WTC11 (cell line): ENCODE results near the gene AKAP13. TPM values are rescaled to one million over a fixed set of nuclear protein-coding genes. Genes with fewer than 3 reads are reported as not detected.

ENCODE experiments used
- ATAC-seq: fragments of 200-7000 bp; cut with Tn5 transposase; 2 replicates; pipeline ENCODE4 v1.10.0; 2021; ENCODE audit warnings: mild to moderate bottlenecking, moderate library complexity
- CTCF ChIA-PET: fragments of 300-600 bp; sonication (Branson Sonifier 250); formaldehyde crosslinking; loops from one replicate; lab custom pipeline; 2021; ENCODE audit warnings: antibody characterized with exemption; lab: Charles Lee
- POLR2A ChIA-PET: fragments of 350-600 bp; sonication (Branson Sonifier 250); formaldehyde crosslinking; loops from one replicate; lab custom pipeline; 2021; ENCODE audit warnings: antibody characterized with exemption; lab: Charles Lee
- DNase-seq: peaks from one replicate; pipeline ENCODE4 v3.0.0; 2021; ENCODE audit warnings: low spot score
- H3K27ac Mint-ChIP-seq: 2 replicates; pipeline ENCODE4 v1.8.0; 2021; ENCODE audit warnings: mixed read lengths
- H3K27me3 Mint-ChIP-seq: 2 replicates; pipeline ENCODE4 v1.8.0; 2021; ENCODE audit warnings: low read depth, mild to moderate bottlenecking, moderate library complexity, mixed read lengths
- H3K36me3 Mint-ChIP-seq: 2 replicates; pipeline ENCODE4 v1.8.0; 2021; ENCODE audit warnings: mixed read lengths
- H3K4me1 Mint-ChIP-seq: 2 replicates; pipeline ENCODE4 v1.8.0; 2022; ENCODE audit warnings: mixed read lengths
- H3K4me3 Mint-ChIP-seq: 2 replicates; pipeline ENCODE4 v1.8.0; 2021; ENCODE audit warnings: mild to moderate bottlenecking, moderate library complexity, mixed read lengths
- H3K9me3 Mint-ChIP-seq: 2 replicates; pipeline ENCODE4 v1.8.0; 2021; ENCODE audit warnings: mixed read lengths
- EMX1 ChIP-seq: fragments of 250-450 bp; sonication (Bioruptor Pico); IDR thresholded peaks from 2 replicates; pipeline ENCODE4 v1.8.0; 2021; ENCODE audit warnings: mild to moderate bottlenecking
- JAZF1 ChIP-seq: fragments of 250-450 bp; sonication (Bioruptor Pico); IDR thresholded peaks from 2 replicates; pipeline ENCODE4 v1.9.0; 2021; ENCODE audit warnings: moderate library complexity, mild to moderate bottlenecking, inconsistent platforms
- JUN ChIP-seq: sonication (generic); formaldehyde crosslinking; IDR thresholded peaks from 2 replicates; pipeline ENCODE4 v1.8.0; 2023; ENCODE audit warnings: mild to moderate bottlenecking, missing genetic modification reagents
- OVOL2 ChIP-seq: fragments of 250-450 bp; sonication (Bioruptor Pico); IDR thresholded peaks from 2 replicates; pipeline ENCODE4 v1.9.0; 2021; ENCODE audit warnings: mild to moderate bottlenecking, borderline replicate concordance
- RORB ChIP-seq: fragments of 250-450 bp; sonication (Bioruptor Pico); IDR thresholded peaks from 2 replicates; pipeline ENCODE4 v1.9.0; 2021; ENCODE audit warnings: mild to moderate bottlenecking
- SMAD4 ChIP-seq: sonication (generic); formaldehyde crosslinking; IDR thresholded peaks from 2 replicates; pipeline ENCODE4 v1.8.0; 2022; ENCODE audit warnings: mild to moderate bottlenecking, missing genetic modification reagents
- ZNF121 ChIP-seq: sonication (generic); formaldehyde crosslinking; IDR thresholded peaks from 2 replicates; pipeline ENCODE4 v1.8.0; 2023; ENCODE audit warnings: missing genetic modification reagents
- total RNA-seq: library from RNA; stranded (reverse); gene quantifications from 3 replicates; pipeline ENCODE4 v1.2.3, GENCODE V29; 2021
- TF ChIP-seq, protein P1 (sequence below): sonication (generic); formaldehyde crosslinking; IDR thresholded peaks from 2 replicates; pipeline ENCODE4 v1.8.1; 2023; ENCODE audit warnings: mild to moderate bottlenecking, missing genetic modification reagents, borderline replicate concordance
- TF ChIP-seq, protein P2 (sequence below): sonication (generic); formaldehyde crosslinking; IDR thresholded peaks from 2 replicates; pipeline ENCODE4 v1.8.1; 2023; ENCODE audit warnings: mild to moderate bottlenecking, moderate library complexity, missing genetic modification reagents
- TF ChIP-seq, protein P3 (sequence below): sonication (generic); formaldehyde crosslinking; IDR thresholded peaks from 2 replicates; pipeline ENCODE4 v1.8.0; 2022; ENCODE audit warnings: mild to moderate bottlenecking, missing genetic modification reagents
- TF ChIP-seq, protein P4 (sequence below): sonication (generic); formaldehyde crosslinking; IDR thresholded peaks from 2 replicates; pipeline ENCODE4 v1.8.0; 2022; ENCODE audit warnings: mild to moderate bottlenecking, missing genetic modification reagents
- TF ChIP-seq, protein P5 (sequence below): fragments of 250-450 bp; sonication (Bioruptor Pico); IDR thresholded peaks from 2 replicates; pipeline ENCODE4 v1.8.0; 2021; ENCODE audit warnings: mild to moderate bottlenecking
- TF ChIP-seq, protein P6 (sequence below): sonication (generic); formaldehyde crosslinking; conservative IDR thresholded peaks from 2 replicates; pipeline ENCODE4 v1.8.1; 2023; ENCODE audit warnings: mild to moderate bottlenecking, low read depth, missing genetic modification reagents, moderate library complexity
- TF ChIP-seq, protein P7 (sequence below): sonication (generic); formaldehyde crosslinking; IDR thresholded peaks from 2 replicates; pipeline ENCODE4 v1.8.1; 2022; ENCODE audit warnings: mild to moderate bottlenecking, missing genetic modification reagents, moderate library complexity, borderline replicate concordance

AKAP13 gene
- total RNA-seq, 1 experiment from 2014 or later: 50.3 TPM

DNA sequence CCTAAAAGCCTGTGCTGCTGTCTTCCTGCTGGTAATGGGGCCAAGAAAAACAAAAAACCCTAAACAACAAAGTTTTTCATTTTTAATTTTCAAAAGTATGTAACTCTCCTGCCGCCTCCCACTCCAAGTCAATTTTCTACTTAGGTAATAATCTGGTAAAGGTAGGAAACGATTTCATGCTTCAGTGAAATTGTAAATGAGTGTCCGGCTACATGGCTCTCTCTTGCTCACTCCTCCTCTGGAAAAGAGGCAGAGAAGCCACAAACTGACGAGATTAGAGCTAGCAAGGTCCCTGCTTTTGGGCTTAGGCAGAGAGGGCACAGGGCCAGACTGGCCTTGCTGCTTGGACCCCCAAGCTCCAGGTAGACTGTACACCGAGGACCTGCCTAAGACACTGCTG lies 390.9 kb downstream of the AKAP13 start:
- H3K4me3 Mint-ChIP-seq: no peak overlapping the region
- H3K9me3 Mint-ChIP-seq: no peaks in the 10 kb centered on the region
- no peak for DNase-seq
- ChIA-PET CTCF (no interaction called here), POLR2A (no interaction called here)
- H3K36me3 Mint-ChIP-seq: peaks cover 15% of the 10 kb centered on the region; the same call in 1 of the 2 replicates
- no peaks in the 10 kb centered on the region for H3K27me3 Mint-ChIP-seq
- ATAC-seq: no peak
- TF ChIP-seq OVOL2 (CRISPR knock-in tag): no peak
- peaks cover 33% of the 10 kb centered on the region for H3K4me1 Mint-ChIP-seq
- H3K27ac Mint-ChIP-seq: peak overlapping the region; percentile 74

DNA sequence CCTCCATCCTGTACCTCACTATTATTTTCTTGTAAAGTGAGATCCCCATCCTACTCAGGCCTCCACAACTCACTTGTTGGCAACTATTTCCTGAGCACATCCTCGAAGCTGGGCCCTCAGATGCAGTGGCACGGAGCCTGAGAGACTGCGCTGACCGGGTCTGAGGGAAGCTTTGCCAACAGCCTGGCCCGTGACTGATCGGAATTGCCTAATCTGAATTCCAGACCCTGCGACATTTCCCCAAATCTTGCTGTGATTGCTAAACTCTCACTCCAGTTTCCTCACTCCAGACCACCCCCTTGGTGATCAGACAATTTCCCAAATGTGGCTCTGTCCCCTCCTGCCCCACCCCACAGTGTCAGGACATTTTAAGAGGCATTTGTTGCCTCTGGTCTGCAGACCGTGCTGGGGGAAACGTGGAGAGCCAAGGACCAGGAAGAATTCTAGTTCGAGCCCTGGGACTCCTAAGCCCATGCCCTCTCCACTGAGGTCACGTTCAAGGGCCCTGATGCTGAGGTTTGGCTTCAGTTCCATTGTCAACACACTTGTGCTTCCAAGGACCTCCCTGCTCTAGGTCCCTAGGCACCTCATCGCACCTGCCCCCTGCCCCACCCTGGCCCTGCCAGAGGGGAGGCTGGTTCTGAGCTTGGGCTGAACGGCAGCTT lies 391.5 kb downstream of the AKAP13 start:
- Mint-ChIP-seq H3K4me1 (peaks cover 27% of the 10 kb centered on the region), H3K36me3 (peaks cover 15% of the 10 kb centered on the region; the same call in 1 of the 2 replicates), H3K27me3 (no peaks in the 10 kb centered on the region), H3K4me3 (no peak overlapping the region), H3K9me3 (no peaks in the 10 kb centered on the region), H3K27ac (peak overlapping the region; percentile 76)
- no peak for DNase-seq
- ChIA-PET CTCF (interaction anchor here (0.9 kb wide), 1 partner anchor 14 kb away, joined by 3 read pairs; no protein-coding TSS in a partner anchor), POLR2A (no interaction called here)
- TF ChIP-seq OVOL2 (CRISPR knock-in tag) (no peak), EMX1 (CRISPR knock-in tag) (no peak)
- TF ChIP-seq, protein P1, sequence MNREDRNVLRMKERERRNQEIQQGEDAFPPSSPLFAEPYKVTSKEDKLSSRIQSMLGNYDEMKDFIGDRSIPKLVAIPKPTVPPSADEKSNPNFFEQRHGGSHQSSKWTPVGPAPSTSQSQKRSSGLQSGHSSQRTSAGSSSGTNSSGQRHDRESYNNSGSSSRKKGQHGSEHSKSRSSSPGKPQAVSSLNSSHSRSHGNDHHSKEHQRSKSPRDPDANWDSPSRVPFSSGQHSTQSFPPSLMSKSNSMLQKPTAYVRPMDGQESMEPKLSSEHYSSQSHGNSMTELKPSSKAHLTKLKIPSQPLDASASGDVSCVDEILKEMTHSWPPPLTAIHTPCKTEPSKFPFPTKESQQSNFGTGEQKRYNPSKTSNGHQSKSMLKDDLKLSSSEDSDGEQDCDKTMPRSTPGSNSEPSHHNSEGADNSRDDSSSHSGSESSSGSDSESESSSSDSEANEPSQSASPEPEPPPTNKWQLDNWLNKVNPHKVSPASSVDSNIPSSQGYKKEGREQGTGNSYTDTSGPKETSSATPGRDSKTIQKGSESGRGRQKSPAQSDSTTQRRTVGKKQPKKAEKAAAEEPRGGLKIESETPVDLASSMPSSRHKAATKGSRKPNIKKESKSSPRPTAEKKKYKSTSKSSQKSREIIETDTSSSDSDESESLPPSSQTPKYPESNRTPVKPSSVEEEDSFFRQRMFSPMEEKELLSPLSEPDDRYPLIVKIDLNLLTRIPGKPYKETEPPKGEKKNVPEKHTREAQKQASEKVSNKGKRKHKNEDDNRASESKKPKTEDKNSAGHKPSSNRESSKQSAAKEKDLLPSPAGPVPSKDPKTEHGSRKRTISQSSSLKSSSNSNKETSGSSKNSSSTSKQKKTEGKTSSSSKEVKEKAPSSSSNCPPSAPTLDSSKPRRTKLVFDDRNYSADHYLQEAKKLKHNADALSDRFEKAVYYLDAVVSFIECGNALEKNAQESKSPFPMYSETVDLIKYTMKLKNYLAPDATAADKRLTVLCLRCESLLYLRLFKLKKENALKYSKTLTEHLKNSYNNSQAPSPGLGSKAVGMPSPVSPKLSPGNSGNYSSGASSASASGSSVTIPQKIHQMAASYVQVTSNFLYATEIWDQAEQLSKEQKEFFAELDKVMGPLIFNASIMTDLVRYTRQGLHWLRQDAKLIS (CRISPR knock-in tag): no peak
- TF ChIP-seq, protein P2, sequence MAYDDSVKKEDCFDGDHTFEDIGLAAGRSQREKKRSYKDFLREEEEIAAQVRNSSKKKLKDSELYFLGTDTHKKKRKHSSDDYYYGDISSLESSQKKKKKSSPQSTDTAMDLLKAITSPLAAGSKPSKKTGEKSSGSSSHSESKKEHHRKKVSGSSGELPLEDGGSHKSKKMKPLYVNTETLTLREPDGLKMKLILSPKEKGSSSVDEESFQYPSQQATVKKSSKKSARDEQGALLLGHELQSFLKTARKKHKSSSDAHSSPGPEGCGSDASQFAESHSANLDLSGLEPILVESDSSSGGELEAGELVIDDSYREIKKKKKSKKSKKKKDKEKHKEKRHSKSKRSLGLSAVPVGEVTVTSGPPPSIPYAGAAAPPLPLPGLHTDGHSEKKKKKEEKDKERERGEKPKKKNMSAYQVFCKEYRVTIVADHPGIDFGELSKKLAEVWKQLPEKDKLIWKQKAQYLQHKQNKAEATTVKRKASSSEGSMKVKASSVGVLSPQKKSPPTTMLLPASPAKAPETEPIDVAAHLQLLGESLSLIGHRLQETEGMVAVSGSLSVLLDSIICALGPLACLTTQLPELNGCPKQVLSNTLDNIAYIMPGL: no peak
- TF ChIP-seq, protein P3, sequence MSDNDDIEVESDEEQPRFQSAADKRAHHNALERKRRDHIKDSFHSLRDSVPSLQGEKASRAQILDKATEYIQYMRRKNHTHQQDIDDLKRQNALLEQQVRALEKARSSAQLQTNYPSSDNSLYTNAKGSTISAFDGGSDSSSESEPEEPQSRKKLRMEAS (CRISPR knock-in tag): no peak
- TF ChIP-seq, protein P4, sequence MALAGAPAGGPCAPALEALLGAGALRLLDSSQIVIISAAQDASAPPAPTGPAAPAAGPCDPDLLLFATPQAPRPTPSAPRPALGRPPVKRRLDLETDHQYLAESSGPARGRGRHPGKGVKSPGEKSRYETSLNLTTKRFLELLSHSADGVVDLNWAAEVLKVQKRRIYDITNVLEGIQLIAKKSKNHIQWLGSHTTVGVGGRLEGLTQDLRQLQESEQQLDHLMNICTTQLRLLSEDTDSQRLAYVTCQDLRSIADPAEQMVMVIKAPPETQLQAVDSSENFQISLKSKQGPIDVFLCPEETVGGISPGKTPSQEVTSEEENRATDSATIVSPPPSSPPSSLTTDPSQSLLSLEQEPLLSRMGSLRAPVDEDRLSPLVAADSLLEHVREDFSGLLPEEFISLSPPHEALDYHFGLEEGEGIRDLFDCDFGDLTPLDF (CRISPR knock-in tag): no peak
- ATAC-seq: no peak; the same call in 1 of the 2 replicates

DNA sequence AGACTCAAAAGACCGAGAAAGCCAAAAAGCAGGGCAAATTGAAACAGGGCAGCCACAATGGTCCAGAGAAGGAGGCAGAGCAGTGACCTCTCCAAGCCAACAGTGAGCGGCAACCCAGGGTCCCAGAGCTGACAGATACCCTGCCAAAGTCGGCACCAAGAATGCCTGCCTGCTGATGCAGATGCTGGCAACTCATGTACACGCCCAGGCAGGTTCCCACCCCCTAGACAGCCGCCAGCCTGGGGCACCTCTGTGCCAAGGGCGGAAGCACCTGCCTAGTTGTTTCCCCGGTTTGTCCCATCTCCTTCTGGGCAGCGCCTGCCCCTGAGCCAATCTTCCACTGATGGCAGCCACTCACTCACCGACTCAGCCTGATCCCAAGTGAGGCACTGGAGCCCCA lies 392.3 kb downstream of the AKAP13 start:
- CTCF ChIA-PET: interaction anchor here (0.9 kb wide), 1 partner anchor 13 kb away, joined by 3 read pairs; no protein-coding TSS in a partner anchor
- no peaks in the 10 kb centered on the region for H3K27me3 Mint-ChIP-seq
- TF ChIP-seq OVOL2 (CRISPR knock-in tag): no peak
- no peak for TF ChIP-seq JAZF1
- TF ChIP-seq, protein P5, sequence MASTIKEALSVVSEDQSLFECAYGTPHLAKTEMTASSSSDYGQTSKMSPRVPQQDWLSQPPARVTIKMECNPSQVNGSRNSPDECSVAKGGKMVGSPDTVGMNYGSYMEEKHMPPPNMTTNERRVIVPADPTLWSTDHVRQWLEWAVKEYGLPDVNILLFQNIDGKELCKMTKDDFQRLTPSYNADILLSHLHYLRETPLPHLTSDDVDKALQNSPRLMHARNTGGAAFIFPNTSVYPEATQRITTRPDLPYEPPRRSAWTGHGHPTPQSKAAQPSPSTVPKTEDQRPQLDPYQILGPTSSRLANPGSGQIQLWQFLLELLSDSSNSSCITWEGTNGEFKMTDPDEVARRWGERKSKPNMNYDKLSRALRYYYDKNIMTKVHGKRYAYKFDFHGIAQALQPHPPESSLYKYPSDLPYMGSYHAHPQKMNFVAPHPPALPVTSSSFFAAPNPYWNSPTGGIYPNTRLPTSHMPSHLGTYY (CRISPR knock-in tag): no peak
- TF ChIP-seq, protein P6, sequence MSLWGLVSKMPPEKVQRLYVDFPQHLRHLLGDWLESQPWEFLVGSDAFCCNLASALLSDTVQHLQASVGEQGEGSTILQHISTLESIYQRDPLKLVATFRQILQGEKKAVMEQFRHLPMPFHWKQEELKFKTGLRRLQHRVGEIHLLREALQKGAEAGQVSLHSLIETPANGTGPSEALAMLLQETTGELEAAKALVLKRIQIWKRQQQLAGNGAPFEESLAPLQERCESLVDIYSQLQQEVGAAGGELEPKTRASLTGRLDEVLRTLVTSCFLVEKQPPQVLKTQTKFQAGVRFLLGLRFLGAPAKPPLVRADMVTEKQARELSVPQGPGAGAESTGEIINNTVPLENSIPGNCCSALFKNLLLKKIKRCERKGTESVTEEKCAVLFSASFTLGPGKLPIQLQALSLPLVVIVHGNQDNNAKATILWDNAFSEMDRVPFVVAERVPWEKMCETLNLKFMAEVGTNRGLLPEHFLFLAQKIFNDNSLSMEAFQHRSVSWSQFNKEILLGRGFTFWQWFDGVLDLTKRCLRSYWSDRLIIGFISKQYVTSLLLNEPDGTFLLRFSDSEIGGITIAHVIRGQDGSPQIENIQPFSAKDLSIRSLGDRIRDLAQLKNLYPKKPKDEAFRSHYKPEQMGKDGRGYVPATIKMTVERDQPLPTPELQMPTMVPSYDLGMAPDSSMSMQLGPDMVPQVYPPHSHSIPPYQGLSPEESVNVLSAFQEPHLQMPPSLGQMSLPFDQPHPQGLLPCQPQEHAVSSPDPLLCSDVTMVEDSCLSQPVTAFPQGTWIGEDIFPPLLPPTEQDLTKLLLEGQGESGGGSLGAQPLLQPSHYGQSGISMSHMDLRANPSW (CRISPR knock-in tag): no peak
- TF ChIP-seq SMAD4 (CRISPR knock-in tag): no peak
- TF ChIP-seq JUN (CRISPR knock-in tag): no peak
- no peak for TF ChIP-seq RORB (CRISPR knock-in tag)
- TF ChIP-seq, protein P7, sequence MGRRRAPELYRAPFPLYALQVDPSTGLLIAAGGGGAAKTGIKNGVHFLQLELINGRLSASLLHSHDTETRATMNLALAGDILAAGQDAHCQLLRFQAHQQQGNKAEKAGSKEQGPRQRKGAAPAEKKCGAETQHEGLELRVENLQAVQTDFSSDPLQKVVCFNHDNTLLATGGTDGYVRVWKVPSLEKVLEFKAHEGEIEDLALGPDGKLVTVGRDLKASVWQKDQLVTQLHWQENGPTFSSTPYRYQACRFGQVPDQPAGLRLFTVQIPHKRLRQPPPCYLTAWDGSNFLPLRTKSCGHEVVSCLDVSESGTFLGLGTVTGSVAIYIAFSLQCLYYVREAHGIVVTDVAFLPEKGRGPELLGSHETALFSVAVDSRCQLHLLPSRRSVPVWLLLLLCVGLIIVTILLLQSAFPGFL (CRISPR knock-in tag): no peak
- no peak for TF ChIP-seq ZNF121 (CRISPR knock-in tag)

More for the DNA sequence above, 392.3 kb downstream of the AKAP13 start:
- peak overlapping the region; percentile 86 for H3K27ac Mint-ChIP-seq
- DNase-seq: no peak
- no peak overlapping the region for H3K4me3 Mint-ChIP-seq
- POLR2A ChIA-PET: no interaction called here
- H3K9me3 Mint-ChIP-seq: no peaks in the 10 kb centered on the region
- peaks cover 27% of the 10 kb centered on the region for H3K4me1 Mint-ChIP-seq
- no peak for ATAC-seq
- H3K36me3 Mint-ChIP-seq: peaks cover 15% of the 10 kb centered on the region; the same call in 1 of the 2 replicates
